ENCODE results near the gene CWC27. TPM values are rescaled to one million over a fixed set of nuclear protein-coding genes. Genes with fewer than 3 reads are reported as not detected.
A peak's percentile ranks its signal among the peaks of the same experiment; 100 is the strongest.

Gene CWC27
- total and polyA plus RNA-seq, 9 of the 15 experiments (the other 6 are each of a cell fraction or from before 2014, with no cell fraction given), result 19.7 to 49.3 (median 38.3) TPM

GRCh38 chr5:65035211-65036206 lies 266.8 kb downstream of the CWC27 start (continued):
- peak in 1 of 2 experiments; percentile 85; a peak in 1 of 4 replicates for TF ChIP-seq ZNF639 (CRISPR knock-in tag; conservative IDR thresholded peaks at IDR 0.05 in 1 of 2, IDR thresholded peaks at IDR 0.05 in 1 of 2)
- TF ChIP-seq SMARCE1 (IDR thresholded peaks at IDR 0.05), result peak; percentile 67
- 0 out of 2 replicates have a peak, but pooled peaks have one; percentile 13 for TF ChIP-seq ZNF41 (CRISPR knock-in tag; conservative IDR thresholded peaks at IDR 0.05)
- TF ChIP-seq RBFOX2 (IDR thresholded peaks at IDR 0.05; ENCODE audit: low read depth, low read length), result peak; percentile 95
- TF ChIP-seq YY1 (IDR thresholded peaks at IDR 0.05; ENCODE audit: borderline replicate concordance in 1 of 3, control insufficient read depth in 1 of 3, extremely low read depth in 1 of 3, insufficient read depth in 3 of 3, insufficient read length in 1 of 3, insufficient replicate concordance in 2 of 3, low read depth in 1 of 3, low read length in 2 of 3), result peak in 2 of 3 experiments; percentile 52 to 58
- TF ChIP-seq UBTF (IDR thresholded peaks at IDR 0.05; ENCODE audit: borderline replicate concordance in 1 of 2, low read depth in 2 of 2, low read length in 2 of 2), result no peak
- no peak for TF ChIP-seq ZNF133 (CRISPR knock-in tag; IDR thresholded peaks at IDR 0.05)
- TF ChIP-seq RBM15 (IDR thresholded peaks at IDR 0.05; ENCODE audit: insufficient read depth, low read length), result no peak
- TF ChIP-seq FOXK1 (CRISPR knock-in tag; IDR thresholded peaks at IDR 0.05; ENCODE audit: borderline replicate concordance), result no peak
- TF ChIP-seq CBFB (CRISPR knock-in tag; IDR thresholded peaks at IDR 0.05), result 0 out of 2 replicates have a peak, but pooled peaks have one; percentile 30
- 0 out of 2 replicates have a peak, but pooled peaks have one; percentile 22 for TF ChIP-seq MYC (IDR thresholded peaks at IDR 0.05; ENCODE audit: low read depth, low read length)
- TF ChIP-seq MYC (CRISPR knock-in tag; IDR thresholded peaks at IDR 0.05; ENCODE audit: borderline replicate concordance, low read depth), result no peak
- TF ChIP-seq RREB1 (CRISPR knock-in tag; IDR thresholded peaks at IDR 0.05), result peak; percentile 64; the same call in 1 of the 2 replicates
- TF ChIP-seq ZNF644 (tag; IDR thresholded peaks at IDR 0.05; ENCODE audit: low read depth), result peak; percentile 49; the same call in 1 of the 2 replicates
- peak; percentile 73 for TF ChIP-seq SUPT5H (IDR thresholded peaks at IDR 0.05)

Data from K562 (cell line).